Neural cell (in vitro differentiated cells): ENCODE results near the gene PCSK1N.

ENCODE experiments used
- CTCF ChIP-seq: fragments of 450-650 bp; IDR thresholded peaks from 2 replicates; pipeline ENCODE4 v1.5.1; 2014; ENCODE audit warnings: antibody characterized with exemption, mild to moderate bottlenecking, moderate library complexity; ENCODE audit not compliant: poor library complexity, severe bottlenecking
- RAD21 ChIP-seq: fragments of 450-650 bp; conservative IDR thresholded peaks from 2 replicates; pipeline ENCODE4 v1.6.1; 2014; ENCODE audit warnings: antibody characterized with exemption, mild to moderate bottlenecking, moderate library complexity

DNA sequence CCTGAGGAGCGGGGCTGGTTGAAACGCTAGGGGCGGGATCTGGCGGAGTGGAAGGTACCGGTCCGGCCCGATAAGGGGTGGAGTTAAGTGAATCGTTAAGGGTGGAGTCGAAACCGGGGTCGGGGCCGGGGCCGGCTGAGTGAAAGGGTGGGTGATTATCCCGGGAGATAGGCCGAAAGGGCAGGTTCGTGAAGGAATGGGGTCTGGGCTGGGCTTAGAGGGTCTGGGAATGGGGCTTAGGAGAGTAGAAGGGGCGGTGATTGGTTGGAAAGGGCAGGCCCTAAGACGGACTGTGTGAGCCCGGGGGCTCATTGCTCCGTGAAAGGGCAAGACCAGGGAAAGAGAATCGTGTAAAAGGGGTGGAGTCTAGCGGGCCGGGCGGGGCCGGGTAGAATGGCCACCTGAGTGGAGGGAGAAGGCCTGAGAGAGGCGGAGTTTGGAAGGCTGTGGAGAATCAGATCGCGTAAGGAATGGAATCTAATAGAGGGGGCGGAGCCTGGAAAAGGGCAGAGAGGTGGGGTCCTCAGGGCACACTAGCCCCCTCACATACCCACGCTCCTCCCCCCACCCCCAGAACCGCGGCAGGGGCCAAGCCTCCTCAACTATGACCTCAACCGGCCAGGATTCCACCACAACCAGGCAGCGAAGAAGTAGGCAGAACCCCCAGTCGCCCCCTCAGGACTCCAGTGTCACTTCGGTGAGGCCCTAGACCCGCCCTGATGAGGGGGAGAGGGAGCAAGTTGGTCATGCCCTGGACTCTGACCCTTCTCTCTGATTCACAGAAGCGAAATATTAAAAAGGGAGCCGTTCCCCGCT, 33.1 kb downstream of the PCSK1N start:
- TF ChIP-seq RAD21 (peak; percentile 32), CTCF (no peak)
